ENCODE results near the gene AGO3.
A peak's percentile ranks its signal among the peaks of the same experiment; 100 is the strongest.
"Not testable (repeated sequence)": the region's sequence is repeated elsewhere in the genome, so short reads cannot be mapped to it uniquely, and the experiment has no call there.

AGO3 gene

GRCh38 chr1:35930593-35931445, at the start of gene AGO3:
Gene AGO3, plus strand, starts transcription at chr1:35931105. Its CDS starts 322 bp downstream, at chr1:35931427.
- DNase-seq, result peak; percentile 84

GRCh38 chr1:35881850-35882273, 49.0 kb upstream of the AGO3 start:
- no peak for DNase-seq

DNA sequence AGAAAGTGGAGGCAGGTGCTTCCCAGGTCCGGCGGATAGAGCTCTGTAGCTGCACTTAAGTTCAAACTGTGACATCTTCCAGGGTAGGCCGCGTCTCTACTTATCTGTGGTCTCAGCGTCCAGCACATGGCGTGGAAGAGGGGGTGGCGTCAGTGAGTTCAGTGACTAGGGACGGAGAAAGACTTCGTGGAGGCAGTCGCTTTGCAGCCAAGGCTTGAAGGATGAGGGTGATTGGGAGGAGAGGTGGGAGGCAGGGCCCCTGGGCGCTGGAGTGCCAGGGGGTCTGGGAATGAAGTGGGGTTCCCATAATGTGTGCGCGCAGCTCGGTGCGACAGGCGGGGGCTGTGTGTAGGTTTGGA, 48.3 kb upstream of the AGO3 start:
- no peak for DNase-seq

GRCh38 chr1:35882945-35883634, 47.8 kb upstream of the AGO3 start, which contains the start of gene AGO1:
Gene AGO1, plus strand, starts transcription at chr1:35883209. Its CDS starts 213 bp downstream, at chr1:35883422.
- peak; percentile 98 for DNase-seq

DNA sequence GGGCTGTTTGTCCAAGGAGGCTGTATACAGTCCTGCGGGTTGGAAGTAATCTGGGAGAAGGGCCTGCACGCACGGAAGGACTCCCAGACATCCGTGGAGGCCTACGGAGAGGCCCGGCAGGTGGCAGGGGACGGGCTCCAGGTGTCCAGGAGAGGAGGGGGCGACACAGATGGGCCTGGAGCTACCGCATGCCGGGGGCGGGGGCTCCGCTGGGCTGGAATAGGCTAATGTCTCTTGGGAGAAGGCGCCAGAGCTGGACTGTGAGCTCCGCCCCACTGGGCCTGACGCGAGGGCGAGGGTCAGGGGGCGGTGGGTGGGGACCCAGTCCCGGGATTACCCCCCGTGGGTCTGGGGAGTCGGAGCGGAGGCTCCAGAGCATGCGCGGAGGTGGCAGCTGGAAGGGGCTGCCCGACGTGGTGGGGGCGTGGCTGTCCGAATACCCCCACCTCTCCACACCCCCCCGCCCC, 47.2 kb upstream of the AGO3 start:
- peak; percentile 49 for DNase-seq

GRCh38 chr1:35884934-35885333, 46.0 kb upstream of the AGO3 start:
- DNase-seq, result no peak

DNA sequence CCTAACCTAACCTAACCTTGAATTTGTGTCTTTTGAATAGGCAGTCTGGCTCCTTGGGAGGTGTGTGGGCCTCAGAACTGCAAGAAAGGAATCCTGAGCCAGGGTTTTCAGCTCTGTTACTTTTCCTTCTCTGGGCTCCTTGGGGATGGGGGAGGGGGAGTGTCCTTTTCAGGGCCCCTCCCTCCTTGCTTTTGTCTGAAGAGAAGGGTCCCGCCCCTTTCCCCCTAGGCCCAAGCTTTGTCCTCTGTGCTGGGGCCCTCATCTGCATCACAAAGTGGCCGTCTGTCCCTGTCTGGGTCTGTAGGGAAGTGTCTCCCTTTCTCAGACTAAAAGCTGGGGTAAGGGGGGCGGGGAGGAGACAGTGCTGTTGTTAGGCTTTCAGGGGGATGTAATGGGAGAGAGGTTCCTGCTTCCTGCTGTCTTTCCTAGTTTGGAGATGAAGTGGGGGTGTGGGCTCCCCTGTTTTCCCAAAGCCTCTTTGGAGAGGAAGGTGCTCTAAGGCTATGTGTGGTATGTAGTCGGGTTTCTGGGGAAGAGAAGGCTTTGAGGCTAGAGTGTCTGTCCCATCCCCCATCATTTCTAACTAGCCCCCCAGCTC, 44.8 kb upstream of the AGO3 start:
- DNase-seq, result no peak

GRCh38 chr1:35886577-35887431, 44.1 kb upstream of the AGO3 start:
- DNase-seq, result no peak

- no peak for DNase-seq
Observed at GRCh38 chr1:35887508-35887907, 43.4 kb upstream of the AGO3 start.

DNA sequence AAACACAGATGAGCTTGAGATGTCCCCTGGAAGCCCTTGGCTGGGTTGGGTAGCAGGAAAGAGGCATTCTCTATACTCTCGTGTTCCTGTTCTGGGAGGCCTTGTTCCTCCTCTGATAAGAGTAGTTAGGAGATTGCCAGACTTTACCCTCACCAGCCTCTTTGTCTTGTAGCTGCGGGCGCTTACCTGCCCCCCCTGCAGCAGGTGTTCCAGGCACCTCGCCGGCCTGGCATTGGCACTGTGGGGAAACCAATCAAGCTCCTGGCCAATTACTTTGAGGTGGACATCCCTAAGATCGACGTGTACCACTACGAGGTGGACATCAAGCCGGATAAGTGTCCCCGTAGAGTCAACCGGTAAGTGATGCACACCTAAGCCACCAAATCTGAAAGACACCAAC, 42.6 kb upstream of the AGO3 start:
- no peak for DNase-seq

DNA sequence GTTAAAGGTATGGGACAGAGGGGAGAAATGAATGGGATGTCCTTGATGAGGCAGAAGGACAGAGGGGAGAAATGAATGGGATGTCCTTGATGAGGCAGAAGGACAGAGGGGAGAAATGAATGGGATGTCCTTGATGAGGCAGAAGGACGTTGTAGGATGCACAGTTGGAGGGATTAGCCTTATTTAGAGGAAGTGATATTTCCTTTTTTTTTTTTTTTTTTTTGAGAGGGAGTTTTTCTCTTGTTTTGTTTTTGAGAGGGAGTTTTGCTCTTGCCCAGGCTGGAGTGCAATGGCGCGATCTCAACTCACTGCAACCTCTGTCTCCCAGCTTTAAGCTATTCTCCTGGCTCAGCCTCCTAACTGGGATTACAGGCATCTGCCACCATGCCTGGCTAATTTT, 41.9 kb upstream of the AGO3 start:
- DNase-seq, result not testable (repeated sequence)

- DNase-seq, result no peak
Observed at GRCh38 chr1:35893051-35893879, 37.6 kb upstream of the AGO3 start.

GRCh38 chr1:35894183-35894582, 36.7 kb upstream of the AGO3 start:
- no peak for DNase-seq

- no peak for DNase-seq
Observed at GRCh38 chr1:35894656-35895055, 36.2 kb upstream of the AGO3 start.

DNA sequence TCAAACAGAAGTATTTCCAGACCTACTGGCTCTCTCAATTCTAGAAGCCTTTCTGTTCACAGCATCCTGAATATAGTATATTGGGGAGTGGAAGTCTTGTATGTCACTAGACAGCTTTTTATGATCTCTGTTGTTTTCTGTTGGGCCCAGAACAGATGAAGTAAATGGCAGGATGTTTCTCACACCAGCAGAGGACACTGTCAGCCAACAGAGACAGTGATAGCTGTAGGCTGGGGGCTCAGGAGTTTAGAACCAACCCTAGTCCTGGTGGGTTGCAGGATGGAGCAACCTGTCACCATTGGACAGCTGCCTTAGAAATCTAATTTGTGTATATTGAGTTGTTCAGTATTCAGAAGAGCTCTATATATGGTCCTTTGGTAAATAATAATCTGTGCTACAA, 31.0 kb upstream of the AGO3 start:
- no peak for DNase-seq

DNA sequence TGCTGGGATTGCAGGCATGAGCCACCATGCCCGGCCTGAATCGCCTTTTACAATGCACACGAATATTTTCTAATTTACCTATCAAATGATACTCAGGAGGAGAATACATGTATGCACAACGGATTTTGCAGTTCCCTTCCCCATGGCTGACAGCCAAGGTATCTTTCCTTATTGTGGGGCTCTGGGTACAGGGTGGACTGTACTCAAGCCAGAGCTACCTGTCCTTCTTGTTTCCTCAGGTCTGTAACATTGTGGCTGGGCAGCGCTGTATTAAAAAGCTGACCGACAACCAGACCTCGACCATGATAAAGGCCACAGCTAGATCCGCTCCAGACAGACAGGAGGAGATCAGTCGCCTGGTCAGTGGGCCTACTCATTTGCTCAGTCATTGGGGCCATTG, 29.7 kb upstream of the AGO3 start:
- no peak for DNase-seq

GRCh38 chr1:35902671-35903070, 28.2 kb upstream of the AGO3 start:
- no peak for DNase-seq

GRCh38 chr1:35914717-35915116, 16.2 kb upstream of the AGO3 start:
- DNase-seq, result no peak

- no peak for DNase-seq
Observed at GRCh38 chr1:35915693-35916092, 15.2 kb upstream of the AGO3 start.

DNA sequence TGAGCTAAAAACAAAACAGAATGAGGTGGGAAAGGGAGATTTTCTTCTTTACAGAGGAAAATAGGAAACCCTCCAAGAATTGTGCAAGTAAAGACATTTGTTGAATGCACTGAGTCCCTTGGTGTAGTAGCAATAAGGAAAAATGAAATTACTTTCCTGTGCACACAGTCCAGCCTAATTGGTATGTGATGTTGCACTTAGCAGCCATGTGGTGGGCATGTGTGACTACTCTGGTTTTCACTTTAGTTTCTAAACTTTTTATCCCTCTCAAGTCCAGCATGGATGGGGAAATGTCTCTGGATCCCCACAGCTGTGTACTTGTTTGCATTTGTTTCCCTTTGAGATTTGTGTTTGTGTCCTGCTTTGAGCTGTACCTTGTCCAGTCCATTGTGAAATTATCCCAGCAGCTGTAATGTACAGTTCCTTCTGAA, 7.1 kb upstream of the AGO3 start:
- no peak for DNase-seq

DNA sequence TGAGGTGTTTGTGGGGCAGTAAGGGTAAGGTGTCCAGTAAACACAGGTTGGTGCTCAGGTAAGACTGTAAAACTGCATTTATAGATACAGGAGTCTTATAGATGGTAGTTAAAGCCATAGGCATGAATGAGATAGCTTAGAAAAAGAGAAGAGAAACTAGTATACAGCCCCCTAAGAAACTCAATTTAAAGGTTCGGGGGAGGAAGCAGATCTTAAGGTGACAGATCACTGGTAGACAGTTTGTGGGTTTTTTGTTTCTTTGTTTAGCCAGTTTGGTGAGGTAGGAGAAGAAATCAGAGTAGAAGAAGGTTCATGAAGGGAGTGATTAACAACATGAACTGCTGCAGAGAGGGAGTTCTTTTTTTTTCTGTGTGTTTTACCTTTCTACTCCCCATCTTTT, 6.1 kb upstream of the AGO3 start:
- no peak for DNase-seq

DNA sequence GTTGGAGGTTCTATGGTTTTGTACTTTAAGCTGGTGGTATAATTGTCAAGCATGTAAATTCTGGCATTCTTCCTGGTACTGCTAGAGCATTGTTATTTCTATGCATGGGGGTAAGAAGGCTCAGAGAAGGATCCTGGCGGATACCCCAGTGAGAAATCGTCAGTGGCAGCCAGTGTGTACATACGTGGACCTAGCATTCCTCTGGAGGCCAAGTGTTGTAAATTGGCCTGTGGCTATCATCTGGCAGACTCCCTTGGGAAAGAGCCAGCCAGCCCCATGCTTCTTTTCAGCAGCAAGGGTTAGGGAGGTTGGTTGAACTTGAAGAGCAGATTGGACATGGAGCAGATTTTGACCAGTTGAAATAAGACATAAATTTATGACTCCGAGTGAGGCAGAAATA, 5.2 kb upstream of the AGO3 start:
- no peak for DNase-seq
